SK-N-SH (cell line): ENCODE results near the gene TWNK. TPM values are rescaled to one million over a fixed set of nuclear protein-coding genes. Genes with fewer than 3 reads are reported as not detected.

Experiments used
- CTCF ChIA-PET: fragments of 300-600, 350-600 bp; formaldehyde crosslinking; extraction: SDS; loops from one replicate; lab custom pipeline; 2021; lab: Yijun Ruan, JAX
- POLR2A ChIA-PET: fragments of 350-600 bp; sonication (Branson Sonifier 250); formaldehyde crosslinking; extraction: SDS; loops from one replicate; lab custom pipeline; 2020; ENCODE audit warnings: antibody characterized with exemption, inconsistent platforms; lab: Yijun Ruan, JAX
- DNase-seq: peaks from one replicate; pipeline ENCODE4 v3.0.0; 2012
- H2AFZ ChIP-seq: fragments of 200-600 bp; sonication (generic); 2 replicates; pipeline ENCODE4 v1.8.1; 2016; ENCODE audit warnings: antibody characterized with exemption, mild to moderate bottlenecking, low read depth
- H3F3A ChIP-seq: fragments of 200-600 bp; sonication (generic); replicated peaks from 2 replicates; pipeline ENCODE3; 2016; ENCODE audit warnings: antibody characterized with exemption, mild to moderate bottlenecking; ENCODE audit not compliant: insufficient read depth
- H3K27ac ChIP-seq, 2 experiments: fragments of 200-500 bp in 1 of 2; fragments of 200-600 bp in 1 of 2; sonication (Bioruptor generic) in 1 of 2; sonication (generic), shearing (Covaris generic) in 1 of 2; 2 replicates each; pipeline versions ENCODE4 v1.5.1 to v1.6.1; 2014 to 2016; ENCODE audit warnings: low read depth in 2 of 2, inconsistent platforms in 1 of 2, low read length in 1 of 2, mild to moderate bottlenecking in 1 of 2, mixed read lengths in 1 of 2
- H3K27me3 ChIP-seq: fragments of 200-600 bp; sonication (generic), shearing (Covaris generic); 2 replicates; pipeline ENCODE4 v1.6.1; 2016; ENCODE audit warnings: mixed run types; ENCODE audit not compliant: insufficient read depth
- H3K36me3 ChIP-seq, 2 experiments: fragments of 200-500 bp in 1 of 2; fragments of 200-600 bp in 1 of 2; sonication (Bioruptor generic) in 1 of 2; sonication (generic) in 1 of 2; replicated peaks in 1 of 2; 2 replicates each; pipeline versions ENCODE3 to v1.5.1; 2014 to 2016; ENCODE audit warnings: low read length in 1 of 2, mild to moderate bottlenecking in 1 of 2; ENCODE audit not compliant: insufficient read depth in 2 of 2, control insufficient read depth in 1 of 2
- H3K4me1 ChIP-seq, 2 experiments: fragments of 200-500 bp in 1 of 2; fragments of 200-600 bp in 1 of 2; sonication (Bioruptor generic) in 1 of 2; sonication (generic), shearing (Covaris generic) in 1 of 2; 2 replicates each; pipeline versions ENCODE4 v1.5.1 to v1.6.1; 2014 to 2016; ENCODE audit warnings: low read depth in 1 of 2, low read length in 1 of 2, mixed run types in 1 of 2; ENCODE audit not compliant: insufficient read depth in 2 of 2, control insufficient read depth in 1 of 2
- H3K4me2 ChIP-seq: fragments of 200-600 bp; sonication (generic), shearing (Covaris generic); 2 replicates; pipeline ENCODE4 v1.6.1; 2017; ENCODE audit warnings: mixed run types
- H3K4me3 ChIP-seq, 2 experiments: fragments of 200-500 bp in 1 of 2; fragments of 200-600 bp in 1 of 2; sonication (Bioruptor generic) in 1 of 2; sonication (generic), shearing (Covaris generic) in 1 of 2; 2 replicates each; pipeline versions ENCODE4 v1.5.1 to v1.8.1; 2014 to 2016; ENCODE audit warnings: low read depth in 2 of 2, inconsistent platforms in 1 of 2, low read length in 1 of 2, mild to moderate bottlenecking in 1 of 2, mixed read lengths in 1 of 2, moderate library complexity in 1 of 2
- H3K79me2 ChIP-seq: fragments of 200-600 bp; sonication (generic); 2 replicates; pipeline ENCODE4 v1.8.1; 2017; ENCODE audit warnings: mild to moderate bottlenecking; ENCODE audit not compliant: insufficient read depth
- H3K9ac ChIP-seq: fragments of 200-600 bp; sonication (generic); 2 replicates; pipeline ENCODE4 v1.6.1; 2017; ENCODE audit warnings: mixed run types
- H3K9me2 ChIP-seq: fragments of 200-600 bp; sonication (generic); 2 replicates; pipeline ENCODE4 v1.6.1; 2017; ENCODE audit warnings: mixed run types
- H3K9me3 ChIP-seq: fragments of 200-600 bp; sonication (generic); 2 replicates; pipeline ENCODE4 v1.6.1; 2017; ENCODE audit warnings: mixed run types, mild to moderate bottlenecking, moderate library complexity
- H4K20me1 ChIP-seq: fragments of 200-600 bp; sonication (generic); 2 replicates; pipeline ENCODE4 v1.6.1; 2017; ENCODE audit warnings: mild to moderate bottlenecking, mixed run types; ENCODE audit not compliant: insufficient read depth
- CTCF ChIP-seq: fragments of 200-600 bp; sonication (generic); IDR thresholded peaks from 2 replicates; pipeline ENCODE4 v1.6.1; 2017; ENCODE audit warnings: antibody characterized with exemption, mild to moderate bottlenecking, moderate library complexity
- ELF1 ChIP-seq: IDR thresholded peaks from 2 replicates; pipeline ENCODE4 v1.4.0; 2012
- EP300 ChIP-seq, 2 experiments: IDR thresholded peaks; 2 replicates each; pipeline versions ENCODE4 v1.4.0 to v1.6.1; 2012; ENCODE audit warnings: borderline replicate concordance in 1 of 2, low read depth in 1 of 2, low read length in 1 of 2
- EZH2phosphoT487 ChIP-seq: fragments of 200-600 bp; sonication (generic); IDR thresholded peaks from 2 replicates; pipeline ENCODE4 v1.6.1; 2017; ENCODE audit warnings: low read depth, mixed run types, mild to moderate bottlenecking, antibody characterized with exemption, moderate library complexity, borderline replicate concordance
- FOXJ3 ChIP-seq: sonication (generic); formaldehyde crosslinking; IDR thresholded peaks from 2 replicates; pipeline ENCODE4 v1.5.1; 2020; ENCODE audit warnings: mild to moderate bottlenecking, missing genetic modification reagents
- FOXM1 ChIP-seq: IDR thresholded peaks from 2 replicates; pipeline ENCODE4 v1.4.0; 2012; ENCODE audit warnings: low read depth, mild to moderate bottlenecking
- GABPA ChIP-seq: IDR thresholded peaks from 2 replicates; pipeline ENCODE4 v1.4.0; 2012; ENCODE audit warnings: low read depth, mild to moderate bottlenecking
- IRF3 ChIP-seq: fragments of 150-350 bp; IDR thresholded peaks from 2 replicates; pipeline ENCODE4 v1.6.1; 2016; ENCODE audit warnings: mild to moderate bottlenecking, low read depth, low read length
- MXI1 ChIP-seq: IDR thresholded peaks from 2 replicates; pipeline ENCODE4 v1.6.1; 2012; ENCODE audit warnings: mild to moderate bottlenecking, low read depth, low read length, improper control_type of control experiment
- NFIC ChIP-seq: IDR thresholded peaks from 2 replicates; pipeline ENCODE4 v1.4.0; 2012; ENCODE audit warnings: borderline replicate concordance
- RAD21 ChIP-seq: IDR thresholded peaks from 2 replicates; pipeline ENCODE4 v1.6.1; 2012; ENCODE audit warnings: mild to moderate bottlenecking, low read length
- SMC3 ChIP-seq: IDR thresholded peaks from 2 replicates; pipeline ENCODE4 v1.6.1; 2012; ENCODE audit warnings: low read depth, low read length, improper control_type of control experiment
- TCF12 ChIP-seq: IDR thresholded peaks from 2 replicates; pipeline ENCODE4 v1.4.0; 2012
- YY1 ChIP-seq: IDR thresholded peaks from 2 replicates; pipeline ENCODE4 v1.4.0; 2012; ENCODE audit warnings: low read depth, mild to moderate bottlenecking
- WGBS: methylation state at CpG from one replicate; pipeline ENCODE4 v1.1.6; 2017; ENCODE audit warnings: low lambda C conversion rate; 5-methylcytosine and 5-hydroxymethylcytosine counted together
- polyA plus RNA-seq, 3 experiments: library from polyadenylated mRNA; depleted of rRNA; stranded (reverse); fragments of >200 nt; gene quantifications; 2 replicates each; pipeline ENCODE4 v1.2.3, GENCODE V29; 2012

Gene TWNK
- polyA plus RNA-seq, 1 of the 3 experiments (the other 2 are of a cell fraction), result 16.4 TPM

GRCh38 chr10:100968863-100969186, 18.5 kb upstream of the TWNK start:
- Histone ChIP-seq H3F3A (peaks cover 3% of the 10 kb centered on the region), H2AFZ (peak overlapping the region; percentile 85), H3K9me2 (no peaks in the 10 kb centered on the region), H3K27me3 (no peaks in the 10 kb centered on the region), H3K9ac (0 out of 2 replicates have a peak overlapping the region, but pooled peaks have one; percentile 12), H3K27ac (peak overlapping the region in 1 of 2 experiments; percentile 53; a peak in 1 of 4 replicates), H3K79me2 (no peaks in the 10 kb centered on the region), H3K4me1 (peaks cover 4 to 19% of the 10 kb centered on the region in 2 experiments; a peak in 2 of 4 replicates), H3K4me2 (peak overlapping the region; percentile 99), H3K36me3 (peaks cover 17 to 28% of the 10 kb centered on the region in 2 experiments), H4K20me1 (no peaks in the 10 kb centered on the region), H3K9me3 (no peaks in the 10 kb centered on the region), H3K4me3 (peak overlapping the region; percentile 79 to 82)
- CTCF ChIA-PET, result interaction anchor here (0.6 to 3.4 kb wide), 21 partner anchors 12 to 250 kb away, joined by 3 to 24 read pairs (median 3); partner anchors contain the start of gene LZTS2
- DNase-seq, result no peak
- 41% methylated on average over 9 of the region's 9 CpGs for WGBS
- POLR2A ChIA-PET, result no interaction called here
- no peak for TF ChIP-seq EZH2phosphoT487
- TF ChIP-seq GABPA, result no peak
- no peak for TF ChIP-seq YY1
- no peak for TF ChIP-seq IRF3
- TF ChIP-seq NFIC, result no peak
- TF ChIP-seq TCF12, result no peak
- TF ChIP-seq SMC3, result no peak
- TF ChIP-seq FOXM1, result no peak

- Histone ChIP-seq H3K27me3 (no peaks in the 10 kb centered on the region), H3K36me3 (peaks cover 11 to 23% of the 10 kb centered on the region in 2 experiments), H3K4me2 (peak within 1 kb of the TSS; percentile 99), H3K9me3 (no peaks in the 10 kb centered on the region), H3K4me1 (peaks cover 4 to 19% of the 10 kb centered on the region in 2 experiments; a peak in 2 of 4 replicates), H3K27ac (peak within 1 kb of the TSS in 1 of 2 experiments; percentile 53; a peak in 1 of 4 replicates), H3K9me2 (no peaks in the 10 kb centered on the region), H3F3A (peaks cover 3% of the 10 kb centered on the region), H4K20me1 (no peaks in the 10 kb centered on the region), H2AFZ (peak within 1 kb of the TSS; percentile 85), H3K9ac (peak within 1 kb of the TSS; percentile 61), H3K4me3 (peak within 1 kb of the TSS; percentile 79 to 82), H3K79me2 (no peaks in the 10 kb centered on the region)
- peak; percentile 97 for DNase-seq
- TF ChIP-seq MXI1, result peak; percentile 25; the same call in 1 of the 2 replicates
- no peak for TF ChIP-seq ELF1
- no peak for TF ChIP-seq EP300 (IDR thresholded peaks at IDR 0.05; ENCODE audit: borderline replicate concordance in 1 of 2, low read depth in 1 of 2, low read length in 1 of 2)
- peak; percentile 24 for TF ChIP-seq RAD21
- peak; percentile 79 for TF ChIP-seq CTCF
- TF ChIP-seq FOXJ3 (CRISPR knock-in tag), result no peak
- TF ChIP-seq SMC3, result 0 out of 2 replicates have a peak, but pooled peaks have one; percentile 14
- ChIA-PET CTCF (interaction anchor here (0.5 to 3.4 kb wide), 21 partner anchors 12 to 250 kb away, joined by 3 to 24 read pairs (median 4); partner anchors contain the start of gene LZTS2), POLR2A (no interaction called here)
- 8% methylated on average over 20 of the region's 70 CpGs for WGBS
Measured at GRCh38 chr10:100969187-100970075, 17.9 kb upstream of the TWNK start, which contains the start of gene SEMA4G. Gene SEMA4G (plus strand): TSS chr10:100969504. CDS start chr10:100972913, 3,409 bp downstream.
